Keratinocyte (primary cell): ENCODE results near the gene AEBP1. TPM values are rescaled to one million over a fixed set of nuclear protein-coding genes. Genes with fewer than 3 reads are reported as not detected.

Experiments
- DNase-seq: peaks from one replicate; pipeline ENCODE4 v3.0.0-alpha.2; 2011; ENCODE audit warnings: low read depth, missing footprints, low spot score
- FAIRE-seq: peaks from 2 replicates; lab custom pipeline; 2011; peaks lifted over from hg19 to GRCh38; lab: Jason Lieb, UNC
- H2AFZ ChIP-seq: 2 replicates; pipeline ENCODE4 v1.6.0; 2012; ENCODE audit warnings: low read length, control low read depth, inconsistent platforms; ENCODE audit not compliant: control insufficient read depth
- H3K27ac ChIP-seq: 2 replicates; pipeline ENCODE4 v1.5.1; 2011; ENCODE audit warnings: low read length; ENCODE audit not compliant: control insufficient read depth, insufficient read depth
- H3K27me3 ChIP-seq: 3 replicates; pipeline ENCODE4 v1.6.0; 2011; ENCODE audit warnings: low read length; ENCODE audit not compliant: control insufficient read depth, insufficient read depth; ENCODE audit errors: extremely low read depth
- H3K36me3 ChIP-seq, 2 experiments: 2 replicates in 1 of 2; 3 replicates in 1 of 2; pipeline ENCODE4 v1.5.1; 2011; ENCODE audit warnings: low read length in 2 of 2, mild to moderate bottlenecking in 1 of 2; ENCODE audit not compliant: control insufficient read depth in 2 of 2, insufficient read depth in 2 of 2; ENCODE audit errors: extremely low read depth in 1 of 2
- H3K4me1 ChIP-seq: 3 replicates; pipeline ENCODE4 v1.5.1; 2011; ENCODE audit warnings: low read length; ENCODE audit not compliant: control insufficient read depth, insufficient read depth; ENCODE audit errors: extremely low read depth
- H3K4me2 ChIP-seq: 3 replicates; pipeline ENCODE4 v1.6.0; 2011; ENCODE audit warnings: low read depth, low read length; ENCODE audit not compliant: control insufficient read depth, insufficient read depth; ENCODE audit errors: extremely low read depth
- H3K4me3 ChIP-seq, 3 experiments: fragments of 200-600 bp in 1 of 3; sonication (generic) in 1 of 3; 2 replicates in 2 of 3; 3 replicates in 1 of 3; pipeline ENCODE4 v1.5.1; 2011 to 2016; ENCODE audit warnings: low read length in 3 of 3, mild to moderate bottlenecking in 3 of 3, control low read depth in 2 of 3, inconsistent platforms in 1 of 3, low read depth in 1 of 3, mixed read lengths in 1 of 3, mixed run types in 1 of 3, moderate library complexity in 1 of 3; ENCODE audit not compliant: control insufficient read depth in 2 of 3, insufficient read depth in 2 of 3; ENCODE audit errors: extremely low read depth in 1 of 3
- H3K79me2 ChIP-seq: 2 replicates; pipeline ENCODE4 v1.6.0; 2012; ENCODE audit warnings: low read length; ENCODE audit not compliant: control insufficient read depth, insufficient read depth
- H3K9ac ChIP-seq: 3 replicates; pipeline ENCODE4 v1.6.0; 2011; ENCODE audit warnings: low read length; ENCODE audit not compliant: control insufficient read depth, insufficient read depth; ENCODE audit errors: extremely low read depth
- H3K9me1 ChIP-seq: 3 replicates; pipeline ENCODE4 v1.6.0; 2011; ENCODE audit warnings: low read length; ENCODE audit not compliant: control insufficient read depth, insufficient read depth; ENCODE audit errors: extremely low read depth
- H3K9me3 ChIP-seq: 2 replicates; pipeline ENCODE4 v1.5.1; 2012; ENCODE audit warnings: low read depth, low read length; ENCODE audit not compliant: control insufficient read depth
- H4K20me1 ChIP-seq: 3 replicates; pipeline ENCODE4 v1.6.0; 2011; ENCODE audit warnings: low read length; ENCODE audit not compliant: control insufficient read depth, insufficient read depth; ENCODE audit errors: extremely low read depth
- EZH2 ChIP-seq: IDR thresholded peaks from one replicate; pipeline ENCODE4 v1.6.1; 2012; ENCODE audit warnings: inconsistent platforms, mild to moderate bottlenecking, low read length, moderate library complexity
- dilution Hi-C: fragments of 300-500 bp; cut with MboI; formaldehyde crosslinking; loops from one replicate; pipeline ENCODE4 v1.7.0; 2020; ENCODE audit warnings: low sequenced_read_pairs; ENCODE audit not compliant: extremely low pct_ligation_motif_present
- polyA plus RNA-seq, 5 experiments: library from polyadenylated mRNA; depleted of rRNA in 3 of 5; stranded (reverse) in 3 of 5; stranded (forward) in 1 of 5; unstranded in 1 of 5; fragments of >200 nt; gene quantifications; 1 replicate in 1 of 5; 2 replicates in 3 of 5; 3 replicates in 1 of 5; pipeline versions ENCODE4 v1.2.1 to v1.2.3, GENCODE V29; 2011 to 2012; ENCODE audit warnings: missing spikeins in 2 of 5, low read depth in 1 of 5, low replicate concordance in 1 of 5
- TF ChIP-seq, protein P1 (sequence below), 3 experiments: IDR thresholded peaks in 1 of 3; conservative IDR thresholded peaks in 1 of 3; optimal IDR thresholded peaks in 1 of 3; 2 replicates in 2 of 3; 3 replicates in 1 of 3; pipeline versions ENCODE3 to v1.5.1; 2011; ENCODE audit warnings: low read length in 3 of 3, mild to moderate bottlenecking in 3 of 3, moderate library complexity in 2 of 3, control low read depth in 1 of 3, inconsistent platforms in 1 of 3; ENCODE audit not compliant: insufficient read depth in 2 of 3; ENCODE audit errors: extremely low read depth in 1 of 3

AEBP1 gene
- polyA plus RNA-seq, 1 donor (not counting 4 experiments of a cell fraction or from before 2014, with no cell fraction given) = 0.03 TPM

DNA sequence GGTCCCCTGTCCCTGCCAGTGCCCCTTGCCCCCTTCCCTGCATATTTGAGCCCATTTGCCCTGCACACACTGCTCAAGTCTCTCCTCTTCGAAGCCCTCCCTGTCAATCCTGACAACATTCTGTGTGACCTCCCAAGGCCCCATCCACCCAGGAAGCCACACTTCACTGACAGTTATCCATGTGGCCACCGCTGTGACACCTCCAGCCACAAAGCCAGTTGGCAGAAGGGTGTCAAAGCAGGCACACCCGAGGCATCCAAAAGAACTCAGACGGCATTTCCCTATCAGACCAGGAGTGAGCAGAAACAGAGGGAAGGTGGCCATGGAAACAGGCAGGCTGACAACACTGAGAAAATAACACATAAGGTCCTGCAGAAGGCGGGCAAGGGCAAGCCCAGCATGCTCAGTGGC lies 26.5 kb upstream of the AEBP1 start:
- Histone ChIP-seq H3K4me2 (no peak overlapping the region), H3K9me1 (peaks cover 3% of the 10 kb centered on the region), H3K27me3 (no peaks in the 10 kb centered on the region), H4K20me1 (no peaks in the 10 kb centered on the region), H3K9me3 (no peaks in the 10 kb centered on the region), H3K27ac (no peak overlapping the region), H3K4me3 (no peak overlapping the region), H2AFZ (no peak overlapping the region), H3K79me2 (no peaks in the 10 kb centered on the region), H3K36me3 (peaks cover 6 to 27% of the 10 kb centered on the region in 2 experiments), H3K4me1 (peaks cover 14% of the 10 kb centered on the region), H3K9ac (no peak overlapping the region)
- FAIRE-seq (no peak), DNase-seq (no peak)
- no peak for TF ChIP-seq EZH2
- TF ChIP-seq, protein P1, sequence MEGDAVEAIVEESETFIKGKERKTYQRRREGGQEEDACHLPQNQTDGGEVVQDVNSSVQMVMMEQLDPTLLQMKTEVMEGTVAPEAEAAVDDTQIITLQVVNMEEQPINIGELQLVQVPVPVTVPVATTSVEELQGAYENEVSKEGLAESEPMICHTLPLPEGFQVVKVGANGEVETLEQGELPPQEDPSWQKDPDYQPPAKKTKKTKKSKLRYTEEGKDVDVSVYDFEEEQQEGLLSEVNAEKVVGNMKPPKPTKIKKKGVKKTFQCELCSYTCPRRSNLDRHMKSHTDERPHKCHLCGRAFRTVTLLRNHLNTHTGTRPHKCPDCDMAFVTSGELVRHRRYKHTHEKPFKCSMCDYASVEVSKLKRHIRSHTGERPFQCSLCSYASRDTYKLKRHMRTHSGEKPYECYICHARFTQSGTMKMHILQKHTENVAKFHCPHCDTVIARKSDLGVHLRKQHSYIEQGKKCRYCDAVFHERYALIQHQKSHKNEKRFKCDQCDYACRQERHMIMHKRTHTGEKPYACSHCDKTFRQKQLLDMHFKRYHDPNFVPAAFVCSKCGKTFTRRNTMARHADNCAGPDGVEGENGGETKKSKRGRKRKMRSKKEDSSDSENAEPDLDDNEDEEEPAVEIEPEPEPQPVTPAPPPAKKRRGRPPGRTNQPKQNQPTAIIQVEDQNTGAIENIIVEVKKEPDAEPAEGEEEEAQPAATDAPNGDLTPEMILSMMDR (optimal IDR thresholded peaks at IDR 0.05 in 1 of 3, IDR thresholded peaks at IDR 0.05 in 1 of 3, conservative IDR thresholded peaks at IDR 0.05 in 1 of 3; ENCODE audit: extremely low read depth in 1 of 3, insufficient read depth in 2 of 3, low read length in 3 of 3) = no peak
- dilution Hi-C loops = no loop called here

DNA sequence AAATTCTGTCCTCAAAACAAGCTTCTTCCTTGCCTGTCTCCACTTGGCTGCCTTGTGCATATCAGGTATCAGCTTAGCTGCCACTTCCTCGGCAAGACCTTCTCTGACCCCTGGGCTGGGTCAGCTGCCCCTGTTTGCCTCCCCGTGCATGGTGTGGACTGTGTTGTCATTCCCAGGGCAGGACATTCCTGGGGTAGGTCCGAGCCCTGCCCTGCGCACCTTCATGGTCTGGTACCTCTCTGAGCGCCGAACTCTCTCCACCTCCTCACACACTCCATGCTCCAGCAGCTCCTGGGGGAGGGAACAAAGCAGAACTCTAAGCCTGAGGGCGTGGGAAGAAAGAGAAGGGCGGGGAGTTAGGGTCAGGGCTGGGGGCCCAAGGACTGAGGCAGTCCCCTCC lies 25.6 kb upstream of the AEBP1 start:
- FAIRE-seq = no peak
- Histone ChIP-seq H3K9me3 (no peaks in the 10 kb centered on the region), H3K9ac (no peak overlapping the region), H3K9me1 (peaks cover 3% of the 10 kb centered on the region), H3K27ac (no peak overlapping the region), H2AFZ (no peak overlapping the region), H3K4me2 (no peak overlapping the region), H3K79me2 (no peaks in the 10 kb centered on the region), H3K4me3 (no peak overlapping the region), H3K4me1 (peaks cover 9% of the 10 kb centered on the region), H3K27me3 (no peaks in the 10 kb centered on the region), H3K36me3 (peaks cover 6 to 27% of the 10 kb centered on the region in 2 experiments), H4K20me1 (no peaks in the 10 kb centered on the region)
- TF ChIP-seq, protein P1 (optimal IDR thresholded peaks at IDR 0.05 in 1 of 3, IDR thresholded peaks at IDR 0.05 in 1 of 3, conservative IDR thresholded peaks at IDR 0.05 in 1 of 3; ENCODE audit: extremely low read depth in 1 of 3, insufficient read depth in 2 of 3, low read length in 3 of 3) = no peak
- TF ChIP-seq EZH2 = no peak
- dilution Hi-C loops = no loop called here
- DNase-seq = no peak
